HG03108 (cell line): ENCODE measurements around the gene SMC1B.
"Not testable (repeated sequence)": the region's sequence is repeated elsewhere in the genome, so short reads cannot be mapped to it uniquely, and the experiment has no call there.

ENCODE experiments used
- ATAC-seq: cut with Tn5 transposase; IDR thresholded peaks from one replicate; pipeline ENCODE4 v1.9.1; 2021; ENCODE audit warnings: moderate library complexity; ENCODE audit not compliant: unreplicated experiment

Gene SMC1B

GRCh38 chr22:45306139-45306538 is 107.3 kb downstream of the SMC1B start:
- no peak for ATAC-seq

- ATAC-seq: no peak
These were observed 107.8 kb downstream of the SMC1B start for GRCh38 chr22:45305456-45306075.

DNA sequence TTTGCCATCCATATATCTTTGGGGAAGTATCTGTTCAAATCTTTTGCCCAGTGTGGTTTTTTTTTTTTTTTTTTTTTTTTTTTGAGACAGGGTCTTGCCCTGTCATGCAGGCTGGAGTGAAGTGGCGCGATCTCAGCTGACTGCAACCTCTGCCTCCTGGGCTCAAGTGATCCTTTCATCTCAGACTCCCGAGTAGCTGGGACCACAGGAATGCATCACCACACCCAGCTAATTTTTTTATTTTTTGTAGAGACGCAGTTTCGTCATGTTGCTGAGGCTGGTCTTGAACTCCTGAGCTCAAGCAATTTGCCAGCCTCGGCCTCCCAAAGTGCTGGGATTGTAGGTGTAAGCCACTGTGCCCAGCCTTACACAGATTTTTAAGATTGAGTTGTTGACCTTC is 108.4 kb downstream of the SMC1B start:
- no peak for ATAC-seq

DNA sequence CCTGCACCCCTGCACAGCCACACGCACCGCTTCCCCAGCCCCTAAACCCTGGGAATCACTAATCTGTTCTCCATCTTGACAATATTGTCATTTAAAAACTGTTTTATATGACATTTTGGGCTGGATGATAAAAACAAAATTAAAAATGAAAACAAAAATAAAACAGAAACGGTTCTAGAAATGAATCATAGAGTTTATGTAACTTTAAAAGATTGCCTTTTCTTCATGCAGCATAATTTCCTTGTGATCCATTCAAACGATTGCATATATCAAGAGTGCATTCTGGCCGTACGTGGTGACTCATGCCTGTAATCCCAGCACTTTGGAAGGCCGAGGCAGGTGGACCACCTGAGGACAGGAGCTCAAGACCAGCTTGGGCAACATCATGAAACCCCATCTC is 110.2 kb downstream of the SMC1B start:
- ATAC-seq: no peak

DNA sequence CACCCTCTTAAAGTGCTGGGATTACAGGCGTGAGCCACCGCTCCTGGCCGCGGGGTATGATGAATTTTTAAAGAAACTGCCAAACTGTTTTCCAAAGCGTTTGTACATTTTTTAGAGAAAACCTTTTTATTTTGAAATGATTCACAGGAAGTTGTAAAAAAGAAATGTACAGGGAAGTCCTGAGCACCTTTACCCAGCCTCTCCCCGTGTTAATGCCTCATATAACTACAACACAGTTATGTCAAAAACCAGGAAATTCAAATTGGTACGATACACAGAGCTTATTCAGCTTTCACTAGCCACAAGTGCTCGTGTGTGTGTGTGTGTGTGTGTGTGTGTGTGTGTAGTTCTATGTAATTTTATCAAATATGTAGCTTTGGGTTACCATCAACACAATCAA is 110.6 kb downstream of the SMC1B start:
- no peak for ATAC-seq

DNA sequence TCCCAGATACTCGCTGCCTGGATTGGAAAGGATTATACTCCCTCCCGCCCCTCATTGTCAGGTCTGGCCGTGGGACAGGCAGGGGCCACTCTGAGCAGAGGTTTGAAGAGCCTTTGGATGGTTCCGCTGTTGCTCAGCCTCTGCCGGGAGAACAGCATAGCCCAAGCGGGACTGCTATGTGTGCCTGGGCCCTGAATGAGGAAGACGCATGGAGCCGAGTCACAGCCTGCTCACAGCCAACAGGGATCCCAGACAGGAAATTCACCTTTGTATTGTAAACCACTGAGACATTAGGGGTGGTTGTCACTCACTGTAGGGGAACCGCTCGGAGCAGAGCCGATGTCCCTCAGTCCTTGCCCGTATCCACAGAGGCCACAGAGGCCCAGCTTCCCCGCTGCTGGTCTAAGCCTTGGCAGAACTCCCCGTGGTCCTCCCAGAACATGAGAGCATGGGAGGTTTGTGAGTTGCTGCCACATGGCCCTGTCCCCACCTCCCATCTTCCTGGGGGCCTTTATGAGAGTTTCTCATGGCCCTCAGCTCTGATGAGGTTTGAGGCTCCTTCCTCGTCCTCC is 114.4 kb downstream of the SMC1B start:
- no peak for ATAC-seq

- ATAC-seq: no peak
These were observed 116.6 kb downstream of the SMC1B start for GRCh38 chr22:45296628-45297297.

GRCh38 chr22:45295492-45295891 is 117.9 kb downstream of the SMC1B start:
- ATAC-seq: no peak

DNA sequence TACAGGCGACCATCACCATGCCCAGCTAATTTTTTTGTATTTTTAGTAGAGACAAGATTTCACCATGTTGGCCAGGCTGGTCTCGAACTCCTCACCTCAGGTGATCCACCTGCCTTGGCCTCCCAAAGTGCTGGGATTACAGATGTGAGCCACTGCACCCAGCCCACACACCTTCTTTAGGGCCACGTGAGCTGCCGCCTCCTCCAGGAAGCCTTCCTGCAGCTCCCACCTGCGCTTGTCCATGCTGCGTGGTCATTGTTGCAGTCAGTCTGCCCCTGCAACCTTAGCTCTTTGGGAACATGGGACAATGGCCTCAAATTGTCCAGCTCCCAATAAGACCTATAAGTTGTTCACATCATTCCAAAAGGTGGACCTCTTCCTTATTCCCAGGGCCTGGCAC is 118.4 kb downstream of the SMC1B start:
- not testable (repeated sequence) for ATAC-seq
